Smooth muscle cell (in vitro differentiated cells): ENCODE data around the gene P2RX1. TPM values are rescaled to one million over a fixed set of nuclear protein-coding genes. Genes with fewer than 3 reads are reported as not detected.

Experiments
- DNase-seq: peaks from one replicate; lab custom pipeline; 2025; ENCODE audit not compliant: unreplicated experiment; lab: John Stamatoyannopoulos, UW
- H2AFZ ChIP-seq: fragments of 200-600 bp; sonication (generic); 2 replicates; pipeline ENCODE4 v1.6.0; 2016; ENCODE audit warnings: antibody characterized with exemption, low read depth, mild to moderate bottlenecking
- H3F3A ChIP-seq: fragments of 200-600 bp; sonication (generic); 2 replicates; pipeline ENCODE4 v1.6.0; 2017; ENCODE audit warnings: antibody characterized with exemption, low read depth
- H3K27ac ChIP-seq: fragments of 200-600 bp; sonication (generic); 2 replicates; pipeline ENCODE4 v1.5.1; 2016; ENCODE audit warnings: low read depth, mild to moderate bottlenecking
- H3K27me3 ChIP-seq: fragments of 200-600 bp; sonication (generic); 2 replicates; pipeline ENCODE4 v1.6.1; 2016; ENCODE audit warnings: low read depth, mild to moderate bottlenecking
- H3K36me3 ChIP-seq: fragments of 200-600 bp; sonication (generic); 2 replicates; pipeline ENCODE4 v1.5.1; 2016; ENCODE audit warnings: low read depth
- H3K4me1 ChIP-seq: fragments of 200-600 bp; sonication (generic); 2 replicates; pipeline ENCODE4 v1.5.1; 2016; ENCODE audit warnings: low read depth
- H3K4me2 ChIP-seq: fragments of 200-600 bp; sonication (generic); 2 replicates; pipeline ENCODE4 v1.6.0; 2016; ENCODE audit warnings: mild to moderate bottlenecking
- H3K4me3 ChIP-seq: fragments of 200-600 bp; sonication (generic); 2 replicates; pipeline ENCODE4 v1.5.1; 2016; ENCODE audit warnings: mild to moderate bottlenecking
- H3K79me2 ChIP-seq: fragments of 200-600 bp; sonication (generic); 2 replicates; pipeline ENCODE4 v1.6.0; 2016; ENCODE audit warnings: low read depth, mild to moderate bottlenecking
- H3K9ac ChIP-seq: fragments of 200-600 bp; sonication (generic); 2 replicates; pipeline ENCODE4 v1.6.0; 2016; ENCODE audit warnings: low read depth
- H3K9me3 ChIP-seq: fragments of 200-600 bp; sonication (generic); replicated peaks from 2 replicates; pipeline ENCODE4 v1.5.1; 2016; ENCODE audit warnings: low read depth
- H4K20me1 ChIP-seq: fragments of 200-600 bp; sonication (generic); 2 replicates; pipeline ENCODE4 v1.6.0; 2016; ENCODE audit warnings: low read depth
- WGBS: methylation state at CpG from one replicate; pipeline ENCODE4 v1.1.7; 2016; ENCODE audit warnings: low lambda C conversion rate; 5-methylcytosine and 5-hydroxymethylcytosine counted together
- polyA plus RNA-seq: library from polyadenylated mRNA; unstranded; fragments of >200 nt; fragmentation: Nextera tagmentation; extraction: Ambion mirVana; gene quantifications from 2 replicates; pipeline ENCODE4 v1.2.1, GENCODE V29; 2016
- total RNA-seq: library from RNA; depleted of rRNA; stranded (reverse); fragments of >200 nt; gene quantifications from 2 replicates; pipeline ENCODE4 v1.2.3, GENCODE V29; 2014
- TF ChIP-seq, protein P1 (sequence below): fragments of 200-600 bp; sonication (generic); IDR thresholded peaks from 2 replicates; pipeline ENCODE4 v1.5.1; 2017; ENCODE audit warnings: borderline replicate concordance, mild to moderate bottlenecking, antibody characterized with exemption; ENCODE audit not compliant: insufficient read depth, poor library complexity, severe bottlenecking

P2RX1 gene
- total and polyA plus RNA-seq, 2 experiments from 2014 or later, result 1.3 to 3.2 TPM

DNA sequence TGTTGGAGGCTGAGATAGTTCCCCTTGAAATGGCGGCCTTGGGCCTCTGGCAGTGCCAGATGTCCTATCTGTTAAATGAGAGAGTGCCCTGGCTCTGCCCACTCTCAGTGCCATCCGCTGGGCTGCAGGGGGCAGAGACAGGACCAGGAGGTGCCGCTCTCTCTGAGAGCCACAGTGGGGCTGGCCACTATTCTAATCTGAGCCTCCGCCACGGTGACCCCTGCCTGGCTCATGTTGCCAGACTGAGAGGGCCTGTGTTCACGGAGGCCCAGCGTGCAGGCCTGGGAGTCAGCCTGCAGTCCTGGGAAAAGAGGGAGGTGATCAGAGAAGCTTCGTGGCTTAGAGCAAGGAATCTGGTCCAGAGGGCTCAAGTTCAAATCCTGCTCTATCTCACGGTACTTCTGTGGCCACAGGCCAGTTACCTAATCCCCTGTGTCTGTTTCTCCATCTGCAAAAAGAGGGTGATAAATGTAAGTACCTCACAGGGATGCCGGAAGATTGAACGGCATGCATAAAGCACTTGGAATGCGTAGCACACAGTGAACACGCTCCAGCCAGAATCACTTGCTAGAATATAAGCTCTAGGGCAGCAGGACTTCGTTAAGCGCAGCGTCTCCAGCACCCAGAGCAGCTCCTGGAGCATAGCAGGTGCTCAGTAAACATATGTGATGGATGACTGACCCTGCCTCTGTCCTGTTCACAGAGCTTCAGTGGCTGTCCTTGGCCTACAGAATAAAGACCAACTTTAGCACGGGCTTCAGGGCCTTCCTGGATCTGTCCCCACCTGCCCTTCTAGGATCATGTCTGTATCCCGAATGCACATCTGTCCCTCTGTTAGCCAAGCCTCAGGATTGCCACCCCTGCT, 41.7 kb upstream of the P2RX1 start:
- no peak overlapping the region for H3K4me3 ChIP-seq
- no peaks in the 10 kb centered on the region for H3K36me3 ChIP-seq
- WGBS, result 78% methylated on average over 18 of the region's 18 CpGs
- H3K79me2 ChIP-seq, result no peaks in the 10 kb centered on the region
- H3K9me3 ChIP-seq, result no peaks in the 10 kb centered on the region
- no peak for DNase-seq
- no peak overlapping the region for H3K4me2 ChIP-seq
- H3F3A ChIP-seq, result no peaks in the 10 kb centered on the region
- no peak overlapping the region for H3K27ac ChIP-seq
- no peak overlapping the region for H2AFZ ChIP-seq
- TF ChIP-seq, protein P1, sequence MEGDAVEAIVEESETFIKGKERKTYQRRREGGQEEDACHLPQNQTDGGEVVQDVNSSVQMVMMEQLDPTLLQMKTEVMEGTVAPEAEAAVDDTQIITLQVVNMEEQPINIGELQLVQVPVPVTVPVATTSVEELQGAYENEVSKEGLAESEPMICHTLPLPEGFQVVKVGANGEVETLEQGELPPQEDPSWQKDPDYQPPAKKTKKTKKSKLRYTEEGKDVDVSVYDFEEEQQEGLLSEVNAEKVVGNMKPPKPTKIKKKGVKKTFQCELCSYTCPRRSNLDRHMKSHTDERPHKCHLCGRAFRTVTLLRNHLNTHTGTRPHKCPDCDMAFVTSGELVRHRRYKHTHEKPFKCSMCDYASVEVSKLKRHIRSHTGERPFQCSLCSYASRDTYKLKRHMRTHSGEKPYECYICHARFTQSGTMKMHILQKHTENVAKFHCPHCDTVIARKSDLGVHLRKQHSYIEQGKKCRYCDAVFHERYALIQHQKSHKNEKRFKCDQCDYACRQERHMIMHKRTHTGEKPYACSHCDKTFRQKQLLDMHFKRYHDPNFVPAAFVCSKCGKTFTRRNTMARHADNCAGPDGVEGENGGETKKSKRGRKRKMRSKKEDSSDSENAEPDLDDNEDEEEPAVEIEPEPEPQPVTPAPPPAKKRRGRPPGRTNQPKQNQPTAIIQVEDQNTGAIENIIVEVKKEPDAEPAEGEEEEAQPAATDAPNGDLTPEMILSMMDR, result no peak
- no peak overlapping the region for H3K9ac ChIP-seq
- H4K20me1 ChIP-seq, result no peaks in the 10 kb centered on the region
- H3K4me1 ChIP-seq, result no peaks in the 10 kb centered on the region
- H3K27me3 ChIP-seq, result peaks cover 19% of the 10 kb centered on the region

DNA sequence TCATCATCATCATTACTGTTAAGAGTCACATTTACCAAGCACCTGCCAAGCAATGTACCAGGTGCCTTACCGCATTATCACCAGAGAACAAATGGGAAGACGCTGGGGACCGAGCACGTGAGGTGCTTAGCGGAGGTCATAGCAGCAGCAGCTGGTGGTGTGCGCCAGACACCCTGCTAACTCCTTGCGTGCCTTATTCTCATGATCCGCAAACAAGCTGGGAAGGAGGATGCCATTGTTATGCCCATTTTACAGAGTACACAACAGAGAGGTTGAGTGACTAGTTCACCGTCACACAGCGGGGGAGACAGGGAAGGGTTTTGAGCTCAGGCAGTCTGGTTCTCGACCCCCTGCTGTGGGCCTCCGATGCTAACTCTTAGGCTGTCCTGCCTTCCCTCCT, 40.7 kb upstream of the P2RX1 start:
- no peaks in the 10 kb centered on the region for H3K79me2 ChIP-seq
- H3K36me3 ChIP-seq, result no peaks in the 10 kb centered on the region
- H3K9ac ChIP-seq, result no peak overlapping the region
- peaks cover 9% of the 10 kb centered on the region for H3K27me3 ChIP-seq
- TF ChIP-seq, protein P1, result no peak
- 90% methylated on average over 12 of the region's 12 CpGs for WGBS
- H3K27ac ChIP-seq, result no peak overlapping the region
- no peak overlapping the region for H3K4me2 ChIP-seq
- H3K4me1 ChIP-seq, result no peaks in the 10 kb centered on the region
- no peaks in the 10 kb centered on the region for H3K9me3 ChIP-seq
- DNase-seq, result no peak
- H2AFZ ChIP-seq, result no peak overlapping the region
- no peak overlapping the region for H3K4me3 ChIP-seq
- no peaks in the 10 kb centered on the region for H4K20me1 ChIP-seq
- no peaks in the 10 kb centered on the region for H3F3A ChIP-seq

DNA sequence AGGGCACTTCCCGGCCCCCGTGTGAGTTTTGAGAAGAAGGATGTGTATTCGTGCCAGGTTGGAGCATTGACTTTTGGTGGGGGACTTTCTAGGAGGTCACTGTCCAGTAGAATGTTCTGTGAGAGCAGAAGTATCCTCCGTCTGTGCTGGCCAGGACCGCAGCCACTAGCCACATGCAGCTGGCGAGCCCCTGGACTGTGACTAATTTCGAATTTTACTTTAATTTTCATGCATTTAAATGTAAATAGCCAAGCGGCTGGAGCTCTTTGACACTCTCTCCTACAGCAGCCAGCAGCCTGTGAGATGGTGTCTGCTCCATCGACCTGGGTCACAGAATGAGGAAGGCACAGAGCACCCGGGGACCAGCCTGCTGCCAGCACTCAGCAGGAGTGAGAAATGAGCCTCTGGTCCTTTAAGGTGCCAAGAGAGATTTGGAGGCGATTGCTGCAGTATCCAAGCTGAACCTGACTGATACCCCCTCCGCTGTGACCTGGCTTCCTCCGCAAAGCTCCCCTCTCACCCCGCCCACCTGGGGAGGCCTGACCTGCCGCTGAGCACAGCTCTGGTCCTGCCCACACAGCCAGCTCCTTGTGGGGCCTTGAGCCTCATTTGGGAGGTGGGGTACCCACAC, 40.2 kb upstream of the P2RX1 start:
- DNase-seq, result no peak
- no peak overlapping the region for H3K9ac ChIP-seq
- no peak overlapping the region for H3K4me3 ChIP-seq
- WGBS, result 57% methylated on average over 15 of the region's 15 CpGs
- TF ChIP-seq, protein P1, result no peak
- H3K4me1 ChIP-seq, result no peaks in the 10 kb centered on the region
- H3K79me2 ChIP-seq, result no peaks in the 10 kb centered on the region
- no peak overlapping the region for H3K4me2 ChIP-seq
- no peaks in the 10 kb centered on the region for H3K9me3 ChIP-seq
- no peaks in the 10 kb centered on the region for H3F3A ChIP-seq
- no peaks in the 10 kb centered on the region for H4K20me1 ChIP-seq
- no peak overlapping the region for H2AFZ ChIP-seq
- no peaks in the 10 kb centered on the region for H3K36me3 ChIP-seq
- peaks cover 3% of the 10 kb centered on the region for H3K27me3 ChIP-seq
- H3K27ac ChIP-seq, result no peak overlapping the region
